HG03103 (cell line): ENCODE data around the gene LRRC8B.
"Not testable (repeated sequence)": the region's sequence is repeated elsewhere in the genome, so short reads cannot be mapped to it uniquely, and the experiment has no call there.

Experiments
- ATAC-seq: cut with Tn5 transposase; IDR thresholded peaks from one replicate; pipeline ENCODE4 v1.9.1; 2021; ENCODE audit warnings: low read depth; ENCODE audit not compliant: unreplicated experiment

Gene LRRC8B

DNA sequence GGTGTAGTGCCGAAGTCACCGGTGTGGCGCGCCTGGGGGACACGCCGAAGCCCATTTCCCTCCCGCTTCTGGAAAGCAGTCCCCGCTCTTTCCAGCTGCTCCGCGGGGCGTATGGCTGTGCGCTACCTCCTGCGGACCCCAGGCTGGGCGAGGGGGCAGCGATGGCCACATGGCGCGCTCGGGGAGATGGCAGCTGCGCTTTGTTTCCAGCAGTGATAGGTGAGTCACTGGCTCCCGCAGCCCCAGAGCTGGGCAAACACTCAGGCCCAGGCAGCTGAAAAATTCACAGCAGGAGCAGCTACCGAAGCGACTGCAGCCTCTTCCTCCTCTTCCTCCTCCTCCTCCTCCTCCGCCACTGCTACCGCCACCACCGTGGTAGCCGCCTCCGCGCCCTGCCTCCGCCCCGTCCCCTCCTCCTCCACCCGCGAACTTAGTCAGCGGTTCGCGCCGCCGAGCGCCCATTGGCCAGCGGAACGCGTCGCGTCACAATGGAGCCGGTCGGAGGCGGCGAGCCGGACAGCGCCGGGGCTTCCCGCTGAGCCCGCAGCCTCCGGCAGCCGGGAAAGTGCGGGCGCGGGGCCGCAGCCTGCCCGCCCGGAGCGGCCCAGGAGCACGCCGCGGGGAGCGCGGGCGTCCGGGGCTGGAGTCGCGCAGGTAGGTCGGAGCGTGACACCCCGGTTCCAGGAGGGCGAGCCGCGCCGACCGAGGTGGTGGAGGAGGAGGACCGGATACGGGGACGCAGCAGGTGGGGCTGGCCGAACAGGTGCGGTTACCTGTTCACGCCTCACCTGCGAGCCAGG, at the start of gene LRRC8B:
Gene LRRC8B, plus strand, starts transcription at position 461 of the 800 bp plus-strand sequence. CDS start 57,822 bp downstream, outside the sequence.
- peak; percentile 79 for ATAC-seq

DNA sequence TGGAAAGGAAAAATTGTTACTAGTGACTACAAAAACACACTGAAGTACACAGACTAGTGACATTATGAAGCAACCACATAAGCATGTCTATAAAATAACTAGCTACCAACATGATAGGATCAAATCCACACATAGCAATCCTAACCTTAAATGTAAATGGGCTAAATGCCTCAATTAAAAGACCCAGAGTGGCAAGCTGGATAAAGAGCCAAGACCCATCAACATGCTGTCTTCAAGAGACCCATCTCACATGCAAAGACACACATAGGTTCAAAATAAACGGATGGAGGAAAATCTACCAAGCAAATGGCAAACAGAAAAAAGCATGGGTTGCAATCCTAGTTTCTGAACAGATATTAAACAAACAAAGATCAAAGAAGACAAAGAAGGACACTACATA, 49.4 kb upstream of the LRRC8B start:
- no peak for ATAC-seq

DNA sequence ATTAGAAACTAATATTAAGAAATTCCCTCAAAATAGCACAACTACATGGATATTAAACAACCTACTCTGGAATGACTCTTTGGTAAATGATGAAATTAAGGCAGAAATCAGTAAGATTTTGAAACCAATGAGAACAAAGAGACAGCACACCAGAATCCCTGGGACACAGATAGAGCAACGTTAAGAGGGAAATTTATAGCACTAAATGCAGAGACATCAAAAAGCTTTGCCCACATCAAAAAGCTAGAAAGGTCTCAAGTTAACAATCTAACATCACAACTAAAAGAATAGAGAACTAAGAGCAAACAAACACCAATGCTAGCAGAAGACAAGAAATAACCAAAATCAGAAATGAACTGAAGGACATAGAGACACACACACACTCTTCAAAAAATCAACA, 48.6 kb upstream of the LRRC8B start:
- no peak for ATAC-seq

DNA sequence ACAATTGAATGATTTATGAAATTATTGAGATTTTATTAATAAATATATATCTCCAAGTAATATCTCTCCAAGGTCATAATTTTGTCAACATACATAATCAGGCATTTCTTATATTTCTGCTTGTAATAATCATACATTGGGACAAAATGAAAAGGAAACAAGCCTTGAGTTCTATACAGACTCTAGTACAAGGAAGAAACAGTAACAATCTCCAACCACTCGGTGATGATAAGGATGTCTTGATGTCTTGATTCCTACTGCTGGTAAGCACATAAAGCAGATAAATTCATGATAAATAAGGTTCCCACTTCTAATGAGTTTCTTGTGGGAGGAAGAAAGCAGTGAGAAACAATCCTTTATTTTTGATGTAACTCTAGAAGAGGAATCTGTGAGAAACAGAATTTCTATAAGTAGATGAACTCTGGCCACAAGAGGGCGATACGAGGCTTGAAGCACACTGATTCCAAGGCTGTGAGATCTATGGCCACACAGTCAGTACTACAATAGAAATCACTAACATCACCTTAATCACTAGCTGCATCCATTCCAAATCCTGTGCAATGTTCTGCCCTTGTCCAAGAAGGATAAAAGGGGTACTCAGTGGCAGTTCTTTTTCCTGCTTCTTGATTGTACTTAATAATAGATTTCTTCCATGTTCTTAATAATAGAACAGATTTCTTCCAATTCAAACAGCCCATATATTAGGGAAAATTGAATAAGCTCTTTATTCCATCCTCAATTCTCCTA, 41.4 kb upstream of the LRRC8B start:
- peak; percentile 71 for ATAC-seq

DNA sequence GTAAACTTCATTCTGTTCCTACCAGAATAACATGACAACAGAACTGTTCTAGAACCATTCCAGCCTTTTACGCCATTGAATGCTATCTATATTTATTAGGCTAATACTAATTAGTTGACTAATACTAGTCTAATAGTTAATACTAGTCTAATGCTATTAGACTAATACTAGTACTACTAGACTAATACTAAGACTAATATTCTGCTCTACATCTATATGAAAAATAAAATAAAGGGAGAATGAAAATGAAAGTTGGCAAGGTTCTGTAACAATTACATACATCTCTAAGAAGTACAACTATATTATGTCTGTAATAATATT, 40.9 kb upstream of the LRRC8B start:
- no peak for ATAC-seq

DNA sequence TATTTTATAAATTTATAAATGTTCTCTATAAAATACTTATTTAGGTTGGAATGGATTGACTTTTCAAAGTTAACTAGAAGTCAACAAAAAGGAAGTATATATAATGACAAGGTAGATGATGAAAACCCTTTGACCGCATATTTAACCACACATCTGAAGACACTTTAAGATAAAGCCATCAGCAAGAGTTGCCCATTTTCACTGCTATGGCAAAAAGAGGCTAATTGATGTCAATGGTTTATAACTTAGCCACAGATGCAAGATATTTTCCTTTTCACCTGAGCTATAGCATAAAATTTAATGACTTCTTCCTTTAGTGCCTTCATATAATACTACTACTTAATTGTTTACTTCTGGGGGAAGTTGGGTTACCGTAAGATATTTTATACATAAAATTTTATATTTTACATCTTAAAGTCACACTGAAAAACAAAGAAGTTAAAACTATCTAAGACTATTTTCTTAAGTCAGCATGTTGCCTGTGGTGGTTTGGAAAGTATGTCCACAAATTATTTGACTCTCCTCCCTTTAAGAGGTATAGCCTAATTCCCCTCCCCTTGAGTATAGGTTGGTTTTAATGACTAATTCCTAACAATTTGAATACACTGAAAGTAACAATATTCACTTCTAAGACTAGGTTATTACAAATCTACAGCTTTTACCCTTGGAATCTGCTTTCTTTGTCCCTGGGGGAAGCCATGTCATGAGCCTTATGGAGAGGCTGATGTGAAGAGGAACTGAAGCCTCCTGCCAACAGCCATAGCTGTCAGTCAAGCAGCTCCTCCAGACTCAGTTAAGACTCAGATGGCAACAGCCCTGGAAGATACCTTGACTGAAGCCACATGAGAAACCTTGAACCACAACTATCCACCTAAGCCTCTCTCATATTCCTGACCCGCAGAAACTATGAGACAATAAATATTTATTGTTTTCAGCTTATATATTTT, 40.3 kb upstream of the LRRC8B start:
- ATAC-seq: no peak

DNA sequence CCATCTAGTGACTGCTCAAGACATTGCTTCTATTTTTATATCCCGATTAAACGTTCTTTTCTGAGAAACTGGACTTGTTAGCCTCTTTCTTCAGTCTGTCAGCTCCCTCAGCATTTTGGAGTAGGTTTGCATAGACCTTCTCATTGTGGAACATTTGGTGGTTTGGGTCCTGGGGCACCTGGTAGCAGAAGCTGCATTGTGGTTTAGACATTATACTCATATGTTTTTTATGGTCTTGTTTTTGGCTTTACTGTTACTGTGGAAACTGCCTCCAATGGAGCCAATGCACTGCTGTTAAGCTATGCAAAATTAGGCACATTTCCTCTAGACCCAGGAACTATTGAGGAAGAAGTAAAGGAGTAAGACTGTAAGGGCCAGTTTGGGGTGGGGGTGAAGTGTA, 36.7 kb upstream of the LRRC8B start:
- ATAC-seq: no peak

DNA sequence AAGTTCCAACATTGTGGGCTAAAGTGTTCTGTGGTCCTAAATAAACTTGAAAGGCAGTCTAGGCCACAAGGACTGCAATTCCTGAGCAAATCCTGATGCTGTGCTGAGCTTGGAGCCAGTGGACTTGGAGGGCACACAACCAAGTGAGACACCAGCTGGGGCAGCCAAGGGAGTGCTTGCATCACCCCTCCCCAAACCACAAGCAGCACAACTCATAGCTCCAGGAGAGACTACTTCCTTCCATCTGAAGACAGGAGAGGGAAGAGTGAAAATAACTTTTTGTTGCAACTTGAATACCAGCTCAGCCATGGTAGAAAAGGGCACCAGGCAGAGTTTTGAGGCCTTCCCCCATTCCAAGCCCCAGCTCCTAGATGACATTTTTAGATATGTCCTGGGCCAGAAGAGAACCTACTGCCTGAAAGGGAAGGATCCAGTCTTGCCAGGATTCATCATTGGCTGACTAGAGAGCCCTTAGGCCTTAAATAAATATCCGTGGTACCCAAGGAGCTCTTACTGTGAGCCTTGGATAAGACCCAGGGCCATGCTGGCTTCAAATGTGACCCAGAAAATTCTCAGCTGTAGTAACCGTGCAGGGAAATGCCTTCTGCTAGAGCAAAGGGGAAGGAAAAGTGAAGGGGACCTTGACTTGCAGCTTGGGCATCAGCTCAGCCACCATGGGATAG, 35.4 kb upstream of the LRRC8B start:
- ATAC-seq: no peak

DNA sequence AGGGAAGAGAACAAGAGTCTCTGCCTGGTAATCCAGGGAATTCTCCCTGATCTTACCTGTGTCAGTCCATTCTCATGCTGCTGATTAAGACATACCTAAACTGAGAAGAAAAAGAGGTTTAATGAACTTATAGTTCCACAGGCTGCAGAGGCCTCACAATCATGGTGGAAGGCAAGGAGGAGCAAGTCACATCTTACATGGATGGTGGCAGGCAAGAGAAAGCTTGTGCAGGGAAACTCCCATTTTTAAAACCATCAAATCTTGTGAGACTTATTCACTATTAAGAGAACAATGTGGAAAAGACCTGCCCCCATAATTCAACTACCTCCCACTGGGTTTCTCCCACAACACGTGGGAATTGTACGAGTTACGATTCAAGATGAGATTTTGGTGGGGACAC, 34.2 kb upstream of the LRRC8B start:
- no peak for ATAC-seq

DNA sequence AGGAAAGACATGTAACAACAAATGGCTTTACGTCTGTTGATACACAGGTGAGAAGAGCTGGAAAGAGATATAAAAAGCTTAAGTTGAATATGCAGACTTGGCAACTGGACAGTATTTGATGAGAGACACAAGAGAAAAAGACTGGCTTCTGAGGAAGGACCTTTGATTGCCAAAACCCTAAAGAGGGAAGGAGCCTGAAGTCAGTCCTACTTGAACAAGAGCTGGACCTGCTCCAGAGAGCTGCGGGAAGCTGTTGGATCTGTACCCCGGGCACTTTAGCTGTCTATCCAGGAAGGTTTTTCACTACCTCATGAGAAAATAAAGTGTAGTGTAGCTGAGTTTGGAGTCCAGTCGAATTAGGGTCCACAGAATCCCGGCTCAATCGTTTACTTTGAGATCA, 25.3 kb upstream of the LRRC8B start:
- ATAC-seq: no peak

DNA sequence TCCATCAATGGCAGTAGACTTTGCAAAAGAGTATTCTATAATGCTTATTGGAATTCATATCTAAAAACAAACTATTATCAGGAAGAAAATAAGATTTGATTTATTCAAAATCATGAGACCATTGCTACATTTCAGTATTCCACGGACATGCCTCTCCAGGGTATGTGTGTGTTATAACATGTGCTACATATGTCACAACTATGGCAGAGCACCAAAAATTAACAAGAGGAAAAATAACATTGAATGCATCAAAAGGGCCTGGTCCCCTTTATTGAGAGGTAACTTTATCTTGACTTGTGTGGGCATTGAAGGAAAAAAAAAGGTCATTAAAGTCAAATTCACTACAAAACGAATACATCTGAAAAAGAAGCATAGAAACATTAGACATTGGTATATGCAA, 22.6 kb upstream of the LRRC8B start:
- ATAC-seq: no peak

DNA sequence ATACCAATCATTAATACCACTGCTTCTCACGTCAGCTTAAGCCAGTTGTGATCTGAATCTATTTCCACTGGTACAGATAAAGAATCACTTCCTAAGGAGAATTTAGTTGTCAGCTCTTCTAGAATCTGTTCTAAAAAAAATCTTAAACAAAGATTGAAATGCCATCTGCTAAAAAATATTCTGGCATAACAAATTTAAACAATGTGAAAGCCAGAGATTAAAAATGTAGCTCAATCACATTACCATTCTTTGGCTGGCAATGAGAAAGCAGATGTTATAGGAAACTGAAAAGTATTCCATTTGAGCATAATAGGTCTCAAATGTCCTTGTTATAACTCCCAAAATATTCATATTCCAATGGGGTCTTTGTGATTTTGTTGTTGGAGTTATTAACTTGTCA, 21.7 kb upstream of the LRRC8B start:
- no peak for ATAC-seq

DNA sequence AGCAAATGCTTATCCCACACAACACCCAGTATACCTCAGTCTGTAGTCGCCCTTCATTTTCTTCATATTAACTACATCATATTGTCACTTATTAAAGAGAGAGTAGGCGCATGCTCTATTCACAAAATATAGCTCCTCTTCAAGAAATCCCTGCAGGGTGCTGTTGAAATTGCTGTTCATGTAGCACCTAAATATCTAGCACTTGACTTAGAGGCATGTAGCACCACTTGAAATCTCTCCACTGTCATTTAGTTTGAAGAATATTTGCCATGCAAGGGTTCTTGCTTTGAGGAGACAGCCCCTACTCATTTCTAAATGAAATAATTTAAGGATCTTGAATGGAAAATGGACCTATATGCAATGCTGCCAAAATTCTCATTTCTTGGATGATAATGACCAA, 20.9 kb upstream of the LRRC8B start:
- ATAC-seq: no peak

DNA sequence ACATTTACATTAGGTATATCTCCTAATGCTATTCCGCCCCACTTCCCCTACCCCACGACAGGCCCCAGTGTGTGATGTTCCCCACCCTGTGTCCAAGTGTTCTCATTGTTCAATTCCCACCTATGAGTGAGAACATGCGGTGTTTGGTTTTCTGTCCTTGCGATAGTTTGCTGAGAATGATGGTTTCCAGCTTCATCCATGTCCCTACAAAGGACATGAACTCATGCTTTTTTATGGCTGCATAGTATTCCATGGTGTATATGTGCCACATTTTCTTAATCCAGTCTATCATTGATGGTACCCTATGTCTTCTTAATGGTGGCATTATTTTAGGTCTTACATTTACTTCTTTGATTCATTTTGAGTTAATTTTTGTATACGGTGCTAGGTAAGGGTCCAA, 14.6 kb upstream of the LRRC8B start:
- ATAC-seq: not testable (repeated sequence)

DNA sequence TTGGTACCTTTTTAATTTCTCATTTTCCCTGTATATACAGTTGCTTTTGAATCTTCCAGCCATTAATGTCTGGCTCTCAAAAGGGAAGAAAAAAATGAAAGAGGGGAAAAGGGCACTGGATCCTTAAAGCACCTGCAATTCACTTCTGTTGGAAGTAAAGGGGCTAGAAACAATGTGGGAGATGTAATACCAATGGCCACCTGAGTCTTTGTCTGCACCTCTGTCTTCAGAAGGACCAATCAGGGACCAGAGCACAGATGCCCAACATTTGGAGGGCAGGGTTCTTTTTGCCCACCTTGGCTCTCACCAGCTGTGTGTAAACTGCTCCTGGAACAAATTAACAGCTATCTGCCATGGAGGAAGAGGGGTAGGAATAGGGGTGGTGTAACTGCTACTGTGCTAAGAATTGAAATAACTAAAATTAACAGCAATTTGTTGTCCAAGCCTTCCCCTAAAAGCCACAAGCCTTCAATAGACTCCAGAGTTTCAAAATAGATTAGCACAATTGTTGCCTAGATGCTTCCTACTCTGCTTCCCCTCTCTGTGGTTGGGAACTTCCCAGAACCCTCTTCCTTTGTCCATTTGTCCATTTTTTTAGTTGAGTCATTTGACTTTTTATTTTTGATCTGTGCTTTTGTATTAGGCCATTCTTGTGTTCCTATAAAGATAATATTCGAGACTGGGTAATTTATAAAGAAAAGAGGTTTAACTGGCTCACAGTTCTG, 11.5 kb upstream of the LRRC8B start:
- no peak for ATAC-seq

DNA sequence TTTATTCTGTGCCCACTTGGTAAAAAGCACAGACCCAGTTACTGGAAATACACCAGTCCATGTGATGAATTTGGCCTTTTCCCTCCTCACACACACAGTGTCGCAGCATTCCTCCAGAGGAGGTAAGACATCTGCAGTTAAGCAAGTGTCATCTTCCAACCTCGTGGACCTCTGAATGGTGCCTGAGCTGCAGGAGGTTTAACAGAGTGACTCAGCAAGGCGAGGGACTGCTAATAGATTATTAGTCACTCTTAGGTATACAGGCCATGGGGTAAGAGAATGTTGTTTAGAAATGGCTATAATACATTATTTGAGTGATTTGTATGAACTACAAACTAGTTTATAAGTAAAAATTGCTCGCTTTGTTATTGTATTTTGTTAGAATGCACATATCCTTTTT, 8.6 kb upstream of the LRRC8B start:
- ATAC-seq: no peak

DNA sequence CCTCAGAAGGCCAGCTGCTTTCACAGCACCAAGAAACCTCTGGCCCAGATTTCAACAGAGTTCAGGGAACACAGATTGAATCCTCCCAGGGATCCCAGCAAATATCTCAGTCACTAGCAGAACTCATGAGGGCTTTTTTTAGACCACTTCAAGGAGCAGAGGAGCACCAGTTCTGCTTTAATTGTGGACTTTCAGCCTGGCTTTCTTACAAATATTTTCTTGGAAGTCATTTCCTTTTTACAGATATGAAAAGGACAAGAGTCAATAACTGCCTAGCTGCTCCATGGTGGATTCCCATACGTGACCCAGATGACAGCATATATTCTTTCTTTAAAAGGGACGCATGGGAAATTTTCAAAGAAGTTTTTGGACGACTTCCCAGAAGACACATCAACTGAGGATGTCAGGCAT, 6.4 kb upstream of the LRRC8B start:
- ATAC-seq: no peak

DNA sequence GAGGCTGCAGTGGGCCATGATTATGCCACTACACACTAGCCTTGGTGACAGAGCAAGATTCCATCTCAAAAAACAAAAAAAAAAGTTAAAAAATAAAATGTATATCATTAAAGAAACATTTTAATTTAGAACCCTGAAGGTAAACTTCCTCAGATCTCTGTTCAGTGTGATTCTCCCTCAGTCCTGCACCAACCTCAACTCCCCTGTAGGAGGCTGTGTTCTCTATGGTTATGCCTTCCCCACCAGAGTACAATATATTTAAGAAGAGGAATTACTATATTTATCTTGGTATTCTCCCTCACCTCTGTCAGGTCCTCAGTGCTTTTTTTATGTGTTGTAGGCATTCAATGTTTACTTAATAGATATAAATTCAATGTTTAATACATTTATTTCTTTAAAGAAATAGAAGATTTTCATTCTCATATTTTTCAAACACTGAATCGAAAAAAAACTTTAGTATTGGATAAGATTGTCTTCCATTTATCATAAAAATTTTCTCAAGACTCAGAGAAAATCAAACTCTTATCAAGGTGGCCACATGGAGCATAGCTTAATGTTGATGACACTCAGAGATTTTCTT, 4.8 kb upstream of the LRRC8B start:
- peak; percentile 49 for ATAC-seq

DNA sequence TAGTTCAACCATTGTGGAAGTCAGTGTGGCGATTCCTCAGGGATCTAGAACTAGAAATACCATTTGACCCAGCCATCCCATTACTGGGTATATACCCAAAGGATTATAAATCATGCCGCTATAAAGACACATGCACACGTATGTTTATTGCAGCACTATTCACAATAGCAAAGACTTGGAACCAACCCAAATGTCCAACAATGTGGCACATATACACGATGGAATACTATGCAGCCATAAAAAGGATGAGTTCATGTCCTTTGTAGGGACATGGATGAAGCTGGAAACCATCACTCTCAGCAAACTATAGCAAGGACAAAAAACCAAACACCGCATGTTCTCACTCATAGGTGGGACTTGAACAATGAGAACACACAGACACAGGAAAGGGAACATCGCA, 2.7 kb upstream of the LRRC8B start:
- ATAC-seq: not testable (repeated sequence)
